Brain microvascular endothelial cell (primary cell): ENCODE results near the gene THOP1.

Experiments used
- DNase-seq: peaks from one replicate; pipeline ENCODE4 v3.0.0-alpha.2; 2020
- H3K27ac ChIP-seq: fragments of 250-450 bp; sonication (Bioruptor Pico); 2 replicates; pipeline ENCODE4 v1.5.1; 2020; ENCODE audit warnings: mild to moderate bottlenecking, moderate library complexity
- H3K27me3 ChIP-seq: fragments of 250-450 bp; sonication (Bioruptor Pico); replicated peaks from 2 replicates; pipeline ENCODE4 v1.5.1; 2020; ENCODE audit warnings: mild to moderate bottlenecking
- H3K36me3 ChIP-seq: fragments of 250-450 bp; sonication (Bioruptor Pico); replicated peaks from 2 replicates; pipeline ENCODE4 v1.5.1; 2020; ENCODE audit warnings: mild to moderate bottlenecking
- H3K4me3 ChIP-seq: 2 replicates; pipeline ENCODE4 v1.5.1; 2011; ENCODE audit warnings: low read depth, mild to moderate bottlenecking, control low read depth, low read length, moderate library complexity
- CTCF ChIP-seq: IDR thresholded peaks from 2 replicates; pipeline ENCODE4 v1.5.1; 2011; ENCODE audit warnings: low read depth, mild to moderate bottlenecking, moderate library complexity, low read length, control low read depth, inconsistent platforms; ENCODE audit errors: missing control alignments
- in situ Hi-C: cut with HindIII; loops from 2 replicates; pipeline ENCODE4 v1.10.0; 2017; ENCODE audit warnings: low sequenced_read_pairs, low pct_ligation_motif_present

Gene THOP1

GRCh38 chr19:2853015-2853606, 67.8 kb downstream of the THOP1 start:
- TF ChIP-seq CTCF, result no peak
- peaks cover 39% of the 10 kb centered on the region for H3K36me3 ChIP-seq
- in situ Hi-C loops, result no loop called here
- no peak overlapping the region for H3K27ac ChIP-seq
- H3K4me3 ChIP-seq, result no peak overlapping the region
- DNase-seq, result no peak
- no peaks in the 10 kb centered on the region for H3K27me3 ChIP-seq

- H3K4me3 ChIP-seq, result no peak overlapping the region
- no peak for TF ChIP-seq CTCF
- H3K27me3 ChIP-seq, result no peaks in the 10 kb centered on the region
- in situ Hi-C loops, result no loop called here
- H3K36me3 ChIP-seq, result peaks cover 39% of the 10 kb centered on the region
- no peak overlapping the region for H3K27ac ChIP-seq
- no peak for DNase-seq
Measured at GRCh38 chr19:2854849-2855248, 69.5 kb downstream of the THOP1 start.

GRCh38 chr19:2856457-2857050, 71.3 kb downstream of the THOP1 start:
- no peak overlapping the region for H3K4me3 ChIP-seq
- no peak for DNase-seq
- no peak for TF ChIP-seq CTCF
- H3K27ac ChIP-seq, result no peak overlapping the region
- H3K36me3 ChIP-seq, result peaks cover 30% of the 10 kb centered on the region
- in situ Hi-C loops, result no loop called here
- H3K27me3 ChIP-seq, result no peaks in the 10 kb centered on the region

- Histone ChIP-seq H3K27ac (no peak overlapping the region), H3K27me3 (no peaks in the 10 kb centered on the region), H3K4me3 (no peak overlapping the region), H3K36me3 (peaks cover 8% of the 10 kb centered on the region)
- in situ Hi-C loops, result no loop called here
- no peak for DNase-seq
- no peak for TF ChIP-seq CTCF
Measured at GRCh38 chr19:2858864-2859263, 73.6 kb downstream of the THOP1 start.

GRCh38 chr19:2863816-2864215, 78.5 kb downstream of the THOP1 start:
- in situ Hi-C loops, result no loop called here
- Histone ChIP-seq H3K4me3 (no peak overlapping the region), H3K27ac (no peak overlapping the region), H3K27me3 (no peaks in the 10 kb centered on the region), H3K36me3 (no peaks in the 10 kb centered on the region)
- no peak for TF ChIP-seq CTCF
- DNase-seq, result no peak
